Astrocyte (in vitro differentiated cells and primary cell): ENCODE measurements around the gene ADGRA1. TPM values are rescaled to one million over a fixed set of nuclear protein-coding genes. Genes with fewer than 3 reads are reported as not detected.

ENCODE experiments used
- DNase-seq: peaks from one replicate; pipeline ENCODE4 v3.0.0-alpha.2; 2010; ENCODE audit warnings: low read depth
- FAIRE-seq: peaks from 2 replicates; lab custom pipeline; 2011; peaks lifted over from hg19 to GRCh38; lab: Jason Lieb, UNC
- H2AFZ ChIP-seq: 2 replicates; pipeline ENCODE4 v1.6.0; 2012; ENCODE audit warnings: low read depth, low read length, inconsistent platforms
- H3K27ac ChIP-seq: 2 replicates; pipeline ENCODE4 v1.5.1; 2011; ENCODE audit warnings: low read depth, low read length, inconsistent platforms
- H3K27me3 ChIP-seq: 2 replicates; pipeline ENCODE4 v1.6.0; 2011; ENCODE audit warnings: low read length, inconsistent platforms; ENCODE audit not compliant: insufficient read depth
- H3K36me3 ChIP-seq: 2 replicates; pipeline ENCODE4 v1.5.1; 2011; ENCODE audit warnings: low read length, inconsistent platforms; ENCODE audit not compliant: insufficient read depth
- H3K4me1 ChIP-seq: 2 replicates; pipeline ENCODE4 v1.5.1; 2011; ENCODE audit warnings: low read length, inconsistent platforms; ENCODE audit not compliant: insufficient read depth
- H3K4me2 ChIP-seq: 2 replicates; pipeline ENCODE4 v1.6.0; 2012; ENCODE audit warnings: low read length, inconsistent platforms
- H3K4me3 ChIP-seq: 2 replicates; pipeline ENCODE4 v1.5.1; 2011; ENCODE audit warnings: low read depth, mild to moderate bottlenecking, low read length, inconsistent platforms; ENCODE audit not compliant: insufficient read depth
- H3K79me2 ChIP-seq: 2 replicates; pipeline ENCODE4 v1.6.0; 2012; ENCODE audit warnings: mild to moderate bottlenecking, low read length, inconsistent platforms; ENCODE audit not compliant: insufficient read depth
- H3K9ac ChIP-seq: 2 replicates; pipeline ENCODE4 v1.6.0; 2012; ENCODE audit warnings: mild to moderate bottlenecking, low read length, inconsistent platforms
- H3K9me3 ChIP-seq: 2 replicates; pipeline ENCODE4 v1.5.1; 2012; ENCODE audit warnings: low read depth, mild to moderate bottlenecking, low read length, inconsistent platforms; ENCODE audit not compliant: insufficient read depth
- H4K20me1 ChIP-seq: 2 replicates; pipeline ENCODE4 v1.6.0; 2012; ENCODE audit warnings: low read length, inconsistent platforms; ENCODE audit not compliant: insufficient read depth
- H3K27ac Mint-ChIP-seq: one replicate; pipeline ENCODE4 v1.8.0; 2021; ENCODE audit warnings: mild to moderate bottlenecking, mixed read lengths; ENCODE audit not compliant: unreplicated experiment
- H3K27me3 Mint-ChIP-seq: one replicate; pipeline ENCODE4 v1.8.0; 2021; ENCODE audit warnings: low read depth, mixed read lengths; ENCODE audit not compliant: unreplicated experiment
- H3K36me3 Mint-ChIP-seq: one replicate; pipeline ENCODE4 v1.8.0; 2021; ENCODE audit warnings: low read depth, mixed read lengths; ENCODE audit not compliant: unreplicated experiment
- H3K4me1 Mint-ChIP-seq: one replicate; pipeline ENCODE4 v1.8.0; 2021; ENCODE audit warnings: low read depth, mixed read lengths; ENCODE audit not compliant: unreplicated experiment
- H3K4me3 Mint-ChIP-seq: one replicate; pipeline ENCODE4 v1.8.0; 2021; ENCODE audit warnings: mild to moderate bottlenecking, moderate library complexity, mixed read lengths; ENCODE audit not compliant: unreplicated experiment
- H3K9me3 Mint-ChIP-seq: one replicate; pipeline ENCODE4 v1.8.0; 2021; ENCODE audit warnings: mild to moderate bottlenecking, mixed read lengths; ENCODE audit not compliant: unreplicated experiment
- EZH2 ChIP-seq: IDR thresholded peaks from 2 replicates; pipeline ENCODE4 v1.6.1; 2012; ENCODE audit warnings: mild to moderate bottlenecking, low read length, inconsistent platforms; ENCODE audit not compliant: insufficient read depth
- total RNA-seq: library from RNA; stranded (reverse); gene quantifications from 2 replicates; pipeline ENCODE4 v1.2.1, GENCODE V29; 2021
- TF ChIP-seq, protein P1 (sequence below): IDR thresholded peaks from 2 replicates; pipeline ENCODE4 v1.5.1; 2011; ENCODE audit warnings: low read depth, mild to moderate bottlenecking, inconsistent platforms, low read length, moderate library complexity; ENCODE audit not compliant: insufficient read depth

ADGRA1 gene
- total RNA-seq, 1 donor from 2014 or later = not detected

DNA sequence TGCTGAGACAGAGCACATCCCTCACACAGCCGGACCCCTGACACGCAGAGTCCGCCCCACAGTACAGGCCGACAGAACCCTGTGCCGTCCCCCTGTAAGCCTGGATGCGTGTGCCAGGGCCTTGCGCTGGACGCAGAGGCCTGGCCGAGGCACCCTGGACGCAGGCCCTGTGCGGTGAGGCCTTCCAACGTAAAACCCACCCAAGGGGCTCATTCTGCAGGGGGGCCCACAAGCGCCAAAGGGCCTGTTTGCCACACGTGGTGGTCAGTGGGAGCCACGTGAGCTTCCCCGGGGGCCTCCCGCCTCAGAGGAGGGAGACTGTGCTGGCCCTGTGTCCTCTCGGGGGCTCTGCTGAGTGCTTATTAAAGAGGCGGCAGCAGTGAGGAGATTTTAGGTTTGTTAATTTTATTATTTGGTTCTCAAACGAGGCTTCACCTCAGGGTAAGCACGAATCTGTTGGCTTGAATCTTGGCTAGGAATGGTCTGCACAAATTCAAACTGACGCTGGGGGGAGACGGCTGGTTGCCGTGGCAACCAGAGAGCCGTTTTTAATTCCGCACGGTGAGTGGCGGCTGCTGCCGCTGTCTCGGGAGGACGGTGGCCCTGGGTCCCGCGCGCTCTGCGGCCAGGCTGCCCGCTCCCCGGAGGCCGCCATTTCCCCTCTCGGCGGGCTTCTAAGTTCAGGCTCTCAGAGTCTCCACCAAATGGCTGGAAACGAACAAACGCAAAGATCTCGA, 4.9 kb upstream of the ADGRA1 start:
- Histone ChIP-seq H3K27me3 (peaks cover 7% of the 10 kb centered on the region), H4K20me1 (no peaks in the 10 kb centered on the region), H3K4me3 (no peak overlapping the region), H3K9me3 (no peaks in the 10 kb centered on the region), H3K27ac (no peak overlapping the region), H3K36me3 (no peaks in the 10 kb centered on the region), H3K4me2 (no peak overlapping the region), H3K9ac (no peak overlapping the region), H3K4me1 (no peaks in the 10 kb centered on the region), H3K79me2 (no peaks in the 10 kb centered on the region), H2AFZ (no peak overlapping the region)
- H3K4me3 Mint-ChIP-seq = no peak overlapping the region
- no peaks in the 10 kb centered on the region for H3K36me3 Mint-ChIP-seq
- no peaks in the 10 kb centered on the region for H3K9me3 Mint-ChIP-seq
- no peak for DNase-seq
- no peak overlapping the region for H3K27ac Mint-ChIP-seq
- H3K4me1 Mint-ChIP-seq = peaks cover 2% of the 10 kb centered on the region
- FAIRE-seq = no peak
- H3K27me3 Mint-ChIP-seq = peaks cover 28% of the 10 kb centered on the region
- no peak for TF ChIP-seq EZH2
- TF ChIP-seq, protein P1, sequence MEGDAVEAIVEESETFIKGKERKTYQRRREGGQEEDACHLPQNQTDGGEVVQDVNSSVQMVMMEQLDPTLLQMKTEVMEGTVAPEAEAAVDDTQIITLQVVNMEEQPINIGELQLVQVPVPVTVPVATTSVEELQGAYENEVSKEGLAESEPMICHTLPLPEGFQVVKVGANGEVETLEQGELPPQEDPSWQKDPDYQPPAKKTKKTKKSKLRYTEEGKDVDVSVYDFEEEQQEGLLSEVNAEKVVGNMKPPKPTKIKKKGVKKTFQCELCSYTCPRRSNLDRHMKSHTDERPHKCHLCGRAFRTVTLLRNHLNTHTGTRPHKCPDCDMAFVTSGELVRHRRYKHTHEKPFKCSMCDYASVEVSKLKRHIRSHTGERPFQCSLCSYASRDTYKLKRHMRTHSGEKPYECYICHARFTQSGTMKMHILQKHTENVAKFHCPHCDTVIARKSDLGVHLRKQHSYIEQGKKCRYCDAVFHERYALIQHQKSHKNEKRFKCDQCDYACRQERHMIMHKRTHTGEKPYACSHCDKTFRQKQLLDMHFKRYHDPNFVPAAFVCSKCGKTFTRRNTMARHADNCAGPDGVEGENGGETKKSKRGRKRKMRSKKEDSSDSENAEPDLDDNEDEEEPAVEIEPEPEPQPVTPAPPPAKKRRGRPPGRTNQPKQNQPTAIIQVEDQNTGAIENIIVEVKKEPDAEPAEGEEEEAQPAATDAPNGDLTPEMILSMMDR = no peak

DNA sequence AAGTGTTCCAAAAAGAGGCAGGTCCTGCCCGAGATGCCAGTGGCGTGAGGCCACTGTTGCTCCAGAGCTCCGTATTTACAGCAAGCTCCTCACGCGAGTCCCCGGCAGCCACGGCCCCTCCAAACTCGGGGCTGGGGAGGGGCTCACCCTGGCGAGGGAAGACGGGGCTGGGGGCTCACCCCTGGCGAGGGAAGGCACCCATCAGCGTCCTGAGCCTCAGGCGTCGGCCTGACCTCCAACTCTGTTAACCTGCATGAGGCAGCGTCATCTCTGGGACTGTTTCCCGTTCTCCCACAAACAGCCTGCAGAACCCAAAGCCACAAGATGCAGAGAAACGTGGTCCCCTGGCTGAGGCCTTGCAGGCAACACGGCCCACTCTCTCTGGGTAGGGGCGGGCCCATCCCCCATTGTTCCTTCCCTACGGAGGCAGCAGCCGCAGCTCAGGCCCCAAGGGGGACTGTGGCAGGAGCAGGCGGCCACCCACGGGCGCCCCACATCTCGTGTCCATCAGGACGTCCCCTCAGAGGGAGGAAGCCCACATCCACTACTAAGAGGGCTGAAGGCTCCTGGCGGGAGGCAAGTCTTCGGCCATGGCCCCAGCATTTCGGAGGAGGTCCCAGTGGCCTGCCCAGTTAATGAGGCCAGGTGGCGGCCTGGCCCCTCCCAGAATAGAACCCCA, 4.2 kb upstream of the ADGRA1 start:
- Histone ChIP-seq H4K20me1 (no peaks in the 10 kb centered on the region), H2AFZ (no peak overlapping the region), H3K4me3 (no peak overlapping the region), H3K27ac (no peak overlapping the region), H3K27me3 (peaks cover 7% of the 10 kb centered on the region), H3K9me3 (no peaks in the 10 kb centered on the region), H3K4me1 (no peaks in the 10 kb centered on the region), H3K9ac (no peak overlapping the region), H3K79me2 (no peaks in the 10 kb centered on the region), H3K36me3 (no peaks in the 10 kb centered on the region), H3K4me2 (no peak overlapping the region)
- peaks cover 28% of the 10 kb centered on the region for H3K27me3 Mint-ChIP-seq
- H3K4me1 Mint-ChIP-seq = peaks cover 2% of the 10 kb centered on the region
- no peaks in the 10 kb centered on the region for H3K36me3 Mint-ChIP-seq
- no peak overlapping the region for H3K4me3 Mint-ChIP-seq
- DNase-seq (no peak), FAIRE-seq (no peak)
- no peaks in the 10 kb centered on the region for H3K9me3 Mint-ChIP-seq
- TF ChIP-seq EZH2 = no peak
- TF ChIP-seq, protein P1 = no peak
- no peak overlapping the region for H3K27ac Mint-ChIP-seq

DNA sequence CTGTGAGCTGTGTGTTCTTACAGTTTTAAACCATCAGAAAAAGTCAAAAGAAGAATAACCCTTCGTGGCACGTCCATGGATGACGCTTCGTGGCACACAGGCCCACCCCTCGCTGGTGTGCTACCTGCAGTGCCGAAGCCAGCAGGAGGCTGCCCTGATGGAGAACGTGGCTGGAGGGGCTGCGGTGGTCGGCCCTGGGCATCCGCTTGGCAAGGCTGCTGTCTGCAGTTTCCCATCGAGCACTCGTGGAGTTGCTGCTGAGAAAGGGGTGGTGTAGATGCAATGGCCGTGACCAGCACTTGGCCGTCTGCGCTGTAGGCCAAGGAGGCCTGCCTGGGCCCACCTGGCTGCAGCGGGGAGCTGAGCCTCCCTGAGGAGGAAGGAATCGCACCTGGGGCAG, 3.2 kb upstream of the ADGRA1 start:
- H3K27ac Mint-ChIP-seq = no peak overlapping the region
- H3K4me1 ChIP-seq = no peaks in the 10 kb centered on the region
- no peak overlapping the region for H3K4me3 Mint-ChIP-seq
- DNase-seq (no peak), FAIRE-seq (no peak)
- H3K4me3 ChIP-seq = no peak overlapping the region
- H2AFZ ChIP-seq = no peak overlapping the region
- peaks cover 11% of the 10 kb centered on the region for H3K27me3 ChIP-seq
- TF ChIP-seq, protein P1 = no peak
- no peak for TF ChIP-seq EZH2
- H3K27me3 Mint-ChIP-seq = peaks cover 35% of the 10 kb centered on the region
- no peaks in the 10 kb centered on the region for H3K79me2 ChIP-seq
- H3K9me3 Mint-ChIP-seq = no peaks in the 10 kb centered on the region
- no peaks in the 10 kb centered on the region for H3K9me3 ChIP-seq
- no peak overlapping the region for H3K4me2 ChIP-seq
- H4K20me1 ChIP-seq = no peaks in the 10 kb centered on the region
- H3K9ac ChIP-seq = no peak overlapping the region
- no peaks in the 10 kb centered on the region for H3K36me3 ChIP-seq
- H3K4me1 Mint-ChIP-seq = peaks cover 2% of the 10 kb centered on the region
- no peaks in the 10 kb centered on the region for H3K36me3 Mint-ChIP-seq
- H3K27ac ChIP-seq = no peak overlapping the region
